ENCODE data around the gene RNF32. TPM values are rescaled to one million over a fixed set of nuclear protein-coding genes. Genes with fewer than 3 reads are reported as not detected.

The RNF32 gene
- polyA plus RNA-seq, 1 donor (not counting 4 experiments of a cell fraction or from before 2014, with no cell fraction given): 0.34 TPM

DNA sequence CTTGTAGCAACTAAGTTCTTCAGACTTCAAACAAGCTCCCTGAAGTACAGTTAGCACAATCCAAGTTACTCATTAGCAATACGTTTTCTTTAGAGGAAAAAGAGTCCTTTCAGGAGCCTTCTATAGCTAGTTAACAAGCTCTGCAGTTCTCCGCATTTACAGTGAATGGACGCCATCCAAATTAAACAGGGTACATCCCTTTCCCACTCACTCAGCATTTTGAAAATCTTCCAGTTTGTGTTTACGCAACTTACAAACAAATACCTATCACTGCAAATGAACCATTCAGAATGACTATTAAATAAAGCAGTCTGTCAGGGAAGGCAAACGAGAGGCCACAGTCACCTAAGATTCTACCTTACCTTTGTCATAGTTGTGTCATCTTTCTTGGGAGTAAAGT, 84.5 kb downstream of the RNF32 start:
- FAIRE-seq: no peak
- TF ChIP-seq, protein P1, sequence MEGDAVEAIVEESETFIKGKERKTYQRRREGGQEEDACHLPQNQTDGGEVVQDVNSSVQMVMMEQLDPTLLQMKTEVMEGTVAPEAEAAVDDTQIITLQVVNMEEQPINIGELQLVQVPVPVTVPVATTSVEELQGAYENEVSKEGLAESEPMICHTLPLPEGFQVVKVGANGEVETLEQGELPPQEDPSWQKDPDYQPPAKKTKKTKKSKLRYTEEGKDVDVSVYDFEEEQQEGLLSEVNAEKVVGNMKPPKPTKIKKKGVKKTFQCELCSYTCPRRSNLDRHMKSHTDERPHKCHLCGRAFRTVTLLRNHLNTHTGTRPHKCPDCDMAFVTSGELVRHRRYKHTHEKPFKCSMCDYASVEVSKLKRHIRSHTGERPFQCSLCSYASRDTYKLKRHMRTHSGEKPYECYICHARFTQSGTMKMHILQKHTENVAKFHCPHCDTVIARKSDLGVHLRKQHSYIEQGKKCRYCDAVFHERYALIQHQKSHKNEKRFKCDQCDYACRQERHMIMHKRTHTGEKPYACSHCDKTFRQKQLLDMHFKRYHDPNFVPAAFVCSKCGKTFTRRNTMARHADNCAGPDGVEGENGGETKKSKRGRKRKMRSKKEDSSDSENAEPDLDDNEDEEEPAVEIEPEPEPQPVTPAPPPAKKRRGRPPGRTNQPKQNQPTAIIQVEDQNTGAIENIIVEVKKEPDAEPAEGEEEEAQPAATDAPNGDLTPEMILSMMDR (optimal IDR thresholded peaks at IDR 0.05 in 1 of 3, IDR thresholded peaks at IDR 0.05 in 1 of 3, conservative IDR thresholded peaks at IDR 0.05 in 1 of 3; ENCODE audit: extremely low read depth in 1 of 3, insufficient read depth in 2 of 3, low read length in 3 of 3): no peak
- TF ChIP-seq EZH2 (IDR thresholded peaks at IDR 0.05; ENCODE audit: low read length): no peak
- H3K27ac ChIP-seq (ENCODE audit: control insufficient read depth, insufficient read depth, low read length): no peak overlapping the region
- dilution Hi-C loops (cut with MboI; ENCODE audit: extremely low pct_ligation_motif_present, low sequenced_read_pairs): no loop called here
- no peak overlapping the region for H2AFZ ChIP-seq (ENCODE audit: control insufficient read depth, low read length)
- H4K20me1 ChIP-seq (ENCODE audit: control insufficient read depth, extremely low read depth, insufficient read depth, low read length): no peaks in the 10 kb centered on the region
- H3K27me3 ChIP-seq (ENCODE audit: control insufficient read depth, extremely low read depth, insufficient read depth, low read length): no peaks in the 10 kb centered on the region
- H3K4me1 ChIP-seq (ENCODE audit: control insufficient read depth, extremely low read depth, insufficient read depth, low read length): no peaks in the 10 kb centered on the region
- no peaks in the 10 kb centered on the region for H3K79me2 ChIP-seq (ENCODE audit: control insufficient read depth, insufficient read depth, low read length)
- H3K9ac ChIP-seq (ENCODE audit: control insufficient read depth, extremely low read depth, insufficient read depth, low read length): no peak overlapping the region
- H3K4me3 ChIP-seq (ENCODE audit: control insufficient read depth in 2 of 3, extremely low read depth in 1 of 3, insufficient read depth in 2 of 3, low read depth in 1 of 3, low read length in 3 of 3): no peak overlapping the region
- no peak for DNase-seq (ENCODE audit: low read depth, low spot score)
- no peak overlapping the region for H3K4me2 ChIP-seq (ENCODE audit: control insufficient read depth, extremely low read depth, insufficient read depth, low read depth, low read length)
- H3K36me3 ChIP-seq (ENCODE audit: control insufficient read depth in 2 of 2, extremely low read depth in 1 of 2, insufficient read depth in 2 of 2, low read length in 2 of 2): no peaks in the 10 kb centered on the region
- H3K9me3 ChIP-seq (ENCODE audit: control insufficient read depth, low read depth, low read length): no peaks in the 10 kb centered on the region
- no peaks in the 10 kb centered on the region for H3K9me1 ChIP-seq (ENCODE audit: control insufficient read depth, extremely low read depth, insufficient read depth, low read length)

DNA sequence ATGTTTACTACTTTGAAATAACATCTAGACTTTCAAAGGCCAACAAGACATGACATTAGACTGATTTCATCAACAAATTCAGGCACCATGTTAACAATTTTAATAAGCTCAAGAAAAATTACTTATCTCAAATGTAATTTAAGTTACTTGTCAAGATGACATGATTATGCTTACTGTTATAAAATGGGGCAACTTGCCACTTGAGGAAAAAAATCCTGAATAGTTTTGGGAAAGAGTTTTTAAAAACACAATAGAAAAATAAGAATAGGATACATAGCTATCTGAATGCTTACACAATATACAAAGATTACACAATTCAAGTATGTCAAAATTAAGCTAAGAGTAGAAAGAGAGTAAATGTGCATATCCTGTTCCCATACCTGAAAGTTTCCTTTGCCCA, 85.4 kb downstream of the RNF32 start:
- no peak for DNase-seq (ENCODE audit: low read depth, low spot score)
- Histone ChIP-seq H3K27me3 (ENCODE audit: control insufficient read depth, extremely low read depth, insufficient read depth, low read length) (no peaks in the 10 kb centered on the region), H3K4me3 (ENCODE audit: control insufficient read depth in 2 of 3, extremely low read depth in 1 of 3, insufficient read depth in 2 of 3, low read depth in 1 of 3, low read length in 3 of 3) (no peak overlapping the region), H3K9me3 (ENCODE audit: control insufficient read depth, low read depth, low read length) (no peaks in the 10 kb centered on the region), H3K4me2 (ENCODE audit: control insufficient read depth, extremely low read depth, insufficient read depth, low read depth, low read length) (no peak overlapping the region), H3K9ac (ENCODE audit: control insufficient read depth, extremely low read depth, insufficient read depth, low read length) (no peak overlapping the region), H3K9me1 (ENCODE audit: control insufficient read depth, extremely low read depth, insufficient read depth, low read length) (no peaks in the 10 kb centered on the region), H3K36me3 (ENCODE audit: control insufficient read depth in 2 of 2, extremely low read depth in 1 of 2, insufficient read depth in 2 of 2, low read length in 2 of 2) (no peaks in the 10 kb centered on the region), H3K4me1 (ENCODE audit: control insufficient read depth, extremely low read depth, insufficient read depth, low read length) (no peaks in the 10 kb centered on the region), H4K20me1 (ENCODE audit: control insufficient read depth, extremely low read depth, insufficient read depth, low read length) (no peaks in the 10 kb centered on the region), H3K79me2 (ENCODE audit: control insufficient read depth, insufficient read depth, low read length) (no peaks in the 10 kb centered on the region), H3K27ac (ENCODE audit: control insufficient read depth, insufficient read depth, low read length) (no peak overlapping the region), H2AFZ (ENCODE audit: control insufficient read depth, low read length) (no peak overlapping the region)
- no peak for TF ChIP-seq EZH2 (IDR thresholded peaks at IDR 0.05; ENCODE audit: low read length)
- TF ChIP-seq, protein P1 (optimal IDR thresholded peaks at IDR 0.05 in 1 of 3, IDR thresholded peaks at IDR 0.05 in 1 of 3, conservative IDR thresholded peaks at IDR 0.05 in 1 of 3; ENCODE audit: extremely low read depth in 1 of 3, insufficient read depth in 2 of 3, low read length in 3 of 3): no peak
- FAIRE-seq: no peak
- dilution Hi-C loops (cut with MboI; ENCODE audit: extremely low pct_ligation_motif_present, low sequenced_read_pairs): no loop called here
